Skin of body (tissue), 2 donors: Measurements from ENCODE around the gene RYK. TPM values are rescaled to one million over a fixed set of nuclear protein-coding genes. Genes with fewer than 3 reads are reported as not detected.
"Not testable (repeated sequence)": the region's sequence is repeated elsewhere in the genome, so short reads cannot be mapped to it uniquely, and the experiment has no call there.

ENCODE experiments used
- DNase-seq: peaks from one replicate; lab custom pipeline; 2025; lab: John Stamatoyannopoulos, UW
- total RNA-seq: library from RNA; depleted of rRNA; stranded (reverse); fragments of >200 nt; gene quantifications from one replicate; pipeline ENCODE4 v1.2.3, GENCODE V29; 2014

RYK gene
- 105 TPM for total RNA-seq

DNA sequence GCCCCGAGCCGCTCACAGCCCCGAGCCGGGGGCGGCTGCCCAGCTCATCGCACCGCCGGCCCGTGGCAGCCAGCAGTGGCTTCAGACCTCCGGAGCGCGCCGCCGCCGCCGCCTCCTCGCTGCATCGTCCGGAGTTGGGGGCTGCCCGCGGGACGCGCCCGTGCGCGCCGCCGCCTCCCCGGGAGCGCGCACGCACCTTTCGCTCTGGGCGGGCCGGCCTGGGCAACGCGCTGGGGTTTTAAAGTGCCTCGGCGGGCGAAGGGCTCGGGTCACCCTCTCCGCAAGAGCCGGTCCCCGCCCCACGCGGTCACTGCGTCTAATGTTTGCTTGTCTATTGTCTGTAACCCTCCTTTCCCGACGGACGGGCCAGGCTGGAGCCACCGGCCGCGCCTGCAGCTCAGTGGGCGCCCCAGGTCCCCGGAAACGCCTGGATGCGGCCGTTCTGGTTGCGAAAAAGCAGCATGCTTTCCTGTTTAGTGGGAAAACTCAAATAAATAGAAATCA is at the start of gene RYK:
TSS of gene RYK (minus strand) at position 143 of the 504 bp plus-strand sequence. CDS start 205 bp downstream, outside the sequence.
- DNase-seq: peak; percentile 64

DNA sequence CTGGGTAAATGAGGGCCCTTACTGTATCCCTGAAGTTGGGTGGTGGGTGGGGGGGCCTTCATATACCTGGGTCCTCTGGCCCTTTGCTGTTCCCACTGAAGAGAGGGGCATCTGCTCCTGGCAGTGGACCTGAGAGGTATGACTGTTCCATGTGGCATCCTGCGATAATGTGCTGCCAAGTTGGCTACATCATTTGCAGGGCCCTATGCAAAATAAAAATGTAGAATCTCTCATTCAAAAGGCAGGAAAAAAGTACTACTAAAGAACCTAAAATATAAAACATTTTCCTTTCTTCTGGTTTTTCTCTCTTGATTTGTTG is 49.2 kb upstream of the RYK start:
- no peak for DNase-seq

DNA sequence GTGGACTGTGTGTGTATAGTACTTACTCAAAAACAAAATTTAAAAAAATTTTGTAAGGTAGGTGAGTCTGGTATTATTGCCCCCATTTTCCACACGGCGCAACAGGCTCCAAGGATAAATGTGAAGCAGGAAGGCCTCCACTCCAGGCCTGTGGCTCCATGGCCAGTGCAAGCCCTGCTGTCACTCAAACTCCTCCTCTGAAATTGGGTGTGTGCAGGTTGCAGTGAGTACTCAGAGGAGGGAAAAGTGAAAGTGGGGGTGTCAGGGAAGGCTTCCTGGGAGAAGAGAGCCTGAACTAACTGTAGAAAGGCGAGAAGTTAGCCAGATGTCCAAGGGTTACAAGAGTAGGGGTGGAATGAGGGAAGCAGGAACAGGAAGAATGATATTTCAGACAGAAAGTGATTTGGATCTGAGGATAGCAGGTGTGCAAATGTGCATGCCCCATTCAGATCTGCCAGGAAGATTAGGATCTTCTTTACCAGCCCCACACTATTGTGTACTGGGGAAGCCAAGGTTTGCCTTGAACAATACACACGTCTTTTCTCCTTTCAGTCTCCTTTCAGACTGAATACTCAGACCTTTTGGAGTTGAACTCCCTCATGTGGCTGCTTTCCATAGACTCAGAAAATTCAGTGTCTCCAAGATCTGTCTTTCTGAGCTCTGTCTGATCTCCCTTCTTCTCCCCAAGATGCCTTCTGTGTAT is 48.7 kb upstream of the RYK start:
- peak; percentile 43 for DNase-seq

DNA sequence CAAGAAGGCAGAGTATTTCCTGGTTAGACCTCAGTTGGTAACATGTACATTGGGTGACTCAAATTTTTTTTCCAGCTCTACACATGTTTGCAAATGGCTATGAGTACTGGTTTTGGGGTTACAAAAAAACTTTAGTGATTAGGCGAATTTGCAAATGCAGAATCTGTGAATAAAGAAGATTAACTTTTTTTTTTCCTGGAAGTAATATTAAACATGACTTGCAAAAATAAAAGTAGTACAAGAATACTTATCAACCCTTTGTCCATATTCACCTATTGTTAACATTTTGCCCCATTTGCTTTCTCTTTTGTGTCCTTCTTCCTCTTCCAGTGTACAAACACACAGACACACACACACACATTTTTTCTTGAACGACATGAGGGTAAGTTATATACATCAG is 47.6 kb upstream of the RYK start:
- no peak for DNase-seq

DNA sequence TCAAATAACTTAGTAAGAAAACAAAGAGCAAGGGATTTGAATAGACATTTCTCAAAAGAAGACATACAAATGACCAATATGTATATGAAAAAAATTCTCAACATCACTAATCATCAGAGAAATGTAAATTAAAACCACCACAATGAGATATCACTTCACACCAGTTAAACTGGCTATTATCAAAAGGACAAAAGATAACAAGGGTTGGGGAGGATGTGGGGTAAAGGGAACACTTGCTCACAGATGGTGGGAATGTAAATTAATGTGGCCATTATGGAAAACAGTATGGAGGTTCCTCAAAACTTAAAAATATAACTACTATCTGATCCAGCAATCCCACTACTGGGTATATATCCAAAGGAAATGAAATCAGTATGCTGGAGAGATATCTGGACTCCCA is 46.0 kb upstream of the RYK start:
- DNase-seq: no peak

DNA sequence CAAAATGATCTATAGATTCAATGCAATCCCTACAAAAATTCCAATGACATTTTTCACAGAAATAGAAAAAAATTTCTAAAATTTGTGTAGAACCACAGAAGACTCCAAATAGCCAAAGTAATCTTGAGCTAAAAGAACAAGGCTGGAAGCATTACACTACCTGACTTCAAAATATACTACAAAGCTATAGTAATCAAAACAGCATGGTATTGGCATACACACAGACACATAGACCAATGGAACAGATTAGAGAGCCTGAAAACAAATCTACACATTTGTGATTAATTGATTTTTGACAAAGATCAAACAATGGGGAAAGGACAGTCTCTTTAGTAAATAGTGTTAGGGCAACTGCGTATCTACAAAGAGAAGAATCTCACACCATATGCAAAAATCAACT is 45.3 kb upstream of the RYK start:
- no peak for DNase-seq

DNA sequence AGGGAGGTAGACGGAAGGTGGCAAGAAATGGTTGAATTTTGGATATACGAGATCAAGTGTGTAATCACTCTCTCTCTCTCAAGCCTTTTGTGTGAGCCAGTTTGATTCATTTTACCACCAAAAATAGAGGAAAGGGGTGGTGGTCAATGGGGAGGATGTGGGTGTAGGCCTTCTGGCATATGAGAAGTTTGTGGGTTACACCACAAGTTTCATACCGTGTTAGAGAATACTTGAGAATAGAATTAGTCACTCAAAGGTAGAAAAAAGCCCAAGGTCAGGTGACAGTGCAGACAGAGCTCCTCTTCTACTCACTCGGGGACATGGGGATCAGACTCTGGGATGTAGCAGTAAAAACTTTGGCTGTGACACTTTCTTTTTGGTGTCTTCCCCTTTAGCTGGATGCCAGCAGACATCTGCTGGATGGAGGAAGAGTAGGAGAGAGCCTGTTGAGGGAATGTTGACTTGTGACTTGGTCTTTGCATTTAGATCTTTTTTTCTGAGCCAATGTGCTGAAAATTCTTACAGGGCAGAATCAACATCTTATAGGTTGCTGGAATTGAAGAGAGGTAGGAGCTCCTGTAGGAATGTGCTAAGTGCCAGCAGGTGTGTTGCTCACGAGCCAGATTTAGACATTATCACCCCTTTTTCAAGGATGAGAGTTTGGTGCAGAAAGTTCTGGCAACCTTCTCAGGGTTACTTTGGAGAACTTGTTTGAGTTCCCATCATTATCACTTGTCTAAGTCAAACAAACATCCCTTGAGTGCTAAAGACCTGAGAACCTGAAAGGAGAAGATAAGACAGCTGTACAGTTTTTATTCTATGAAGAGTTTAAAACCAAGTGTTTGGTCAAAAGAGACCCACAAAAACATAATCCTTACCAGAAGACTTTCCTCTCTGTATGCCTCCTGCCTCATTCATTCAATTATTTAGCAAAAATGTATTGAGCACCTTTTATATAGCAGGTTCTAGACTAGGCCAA is 43.9 kb upstream of the RYK start:
- no peak for DNase-seq

DNA sequence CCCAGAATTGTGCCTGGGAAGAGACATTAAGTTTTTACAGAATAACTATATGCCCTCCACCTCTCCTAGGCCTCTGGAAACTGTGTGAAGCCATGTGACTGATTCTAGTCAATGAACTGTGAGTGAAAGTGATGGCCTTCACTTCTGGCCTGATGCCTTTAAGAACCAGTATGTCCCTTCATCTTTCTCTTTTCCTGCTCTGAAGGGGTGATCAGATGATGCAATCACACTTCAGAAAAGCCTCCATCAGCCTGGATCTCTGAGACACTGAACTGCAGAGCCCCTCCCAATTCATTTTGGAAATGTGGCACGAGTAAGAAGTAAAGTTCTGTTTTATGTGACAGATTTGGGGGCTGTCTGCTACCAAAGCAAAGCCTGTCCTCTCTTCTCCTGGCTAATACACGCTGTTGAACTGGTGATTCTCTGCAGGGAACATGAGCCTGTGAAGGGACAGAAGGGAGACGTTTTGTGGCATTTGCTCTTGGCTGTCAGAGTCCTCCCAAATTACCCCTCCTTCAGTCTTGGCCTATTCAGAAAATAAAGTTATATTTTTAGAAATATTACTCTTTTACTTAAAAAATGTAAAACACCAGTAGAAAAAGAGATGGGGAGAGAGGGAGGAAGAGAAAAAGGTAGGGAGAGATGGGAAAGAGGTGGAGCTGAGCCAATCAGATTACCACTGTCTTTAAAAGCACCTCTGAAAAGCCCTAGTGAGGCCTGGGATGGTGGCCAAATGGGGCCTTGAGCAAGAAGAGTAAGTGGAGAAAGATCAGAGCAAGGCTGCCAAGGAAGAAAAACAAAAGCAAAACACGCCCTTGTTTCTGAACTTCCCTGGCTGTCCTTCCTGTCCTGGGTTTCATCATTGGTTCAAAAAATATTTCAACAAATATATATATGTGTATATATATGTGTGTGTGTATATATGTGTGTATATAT is 40.9 kb upstream of the RYK start:
- DNase-seq: peak; percentile 53

DNA sequence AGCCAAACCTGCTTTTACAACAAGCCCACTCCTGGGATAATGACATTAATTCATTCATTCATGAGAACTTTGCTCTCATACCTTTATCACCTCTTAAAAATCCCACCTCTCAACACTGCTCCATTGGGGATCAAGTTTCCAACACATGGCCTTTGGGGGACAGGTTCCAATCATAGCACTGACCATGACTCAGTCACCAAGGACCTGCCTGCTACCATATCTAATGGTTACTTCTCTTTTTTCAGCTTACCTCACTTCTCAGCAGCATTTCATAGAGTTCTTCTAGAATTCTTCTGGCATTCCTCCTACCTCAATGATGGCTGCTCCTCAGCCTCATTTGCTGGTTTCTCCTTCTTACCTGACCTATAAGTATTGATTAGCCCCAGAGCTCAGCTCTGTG is 36.9 kb upstream of the RYK start:
- no peak for DNase-seq

DNA sequence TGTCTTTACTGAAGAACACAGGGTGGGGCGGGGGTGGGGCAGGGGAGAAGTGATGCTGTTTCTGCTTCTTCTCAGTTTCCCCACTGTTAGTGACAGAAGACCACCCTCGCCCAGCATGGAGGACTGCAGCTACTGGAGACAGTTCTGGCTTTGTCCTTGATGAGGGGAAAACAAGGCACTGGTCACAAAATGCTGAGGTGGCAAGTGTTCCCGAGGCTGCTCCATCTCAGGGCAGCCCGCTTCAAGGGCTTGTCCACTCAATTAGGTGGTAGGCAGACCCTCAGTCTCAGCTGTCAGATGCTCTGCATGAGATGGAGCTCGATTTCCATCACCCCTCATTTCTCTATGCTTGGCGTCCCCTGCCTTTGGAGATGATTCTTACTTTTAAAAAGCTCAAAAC is 33.8 kb upstream of the RYK start:
- no peak for DNase-seq

DNA sequence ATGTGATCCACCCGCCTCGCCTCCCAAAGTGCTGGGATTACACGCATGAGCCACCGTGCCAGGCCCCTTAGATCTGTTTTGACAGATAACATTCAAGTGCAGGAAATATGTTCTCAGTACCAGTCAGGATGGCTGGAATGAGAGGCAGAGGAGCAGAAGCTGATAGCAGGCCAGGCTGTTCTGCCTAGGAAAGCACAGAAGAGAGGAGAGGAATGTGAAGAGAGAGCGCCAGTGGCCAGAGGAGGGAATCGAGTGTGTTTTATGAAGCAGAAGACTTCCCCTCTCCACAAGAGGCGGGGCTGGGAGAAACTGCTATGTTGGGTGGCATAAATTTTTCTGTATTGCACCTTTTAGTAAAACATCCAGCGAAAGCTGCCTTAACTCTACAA is 32.0 kb upstream of the RYK start:
- no peak for DNase-seq

DNA sequence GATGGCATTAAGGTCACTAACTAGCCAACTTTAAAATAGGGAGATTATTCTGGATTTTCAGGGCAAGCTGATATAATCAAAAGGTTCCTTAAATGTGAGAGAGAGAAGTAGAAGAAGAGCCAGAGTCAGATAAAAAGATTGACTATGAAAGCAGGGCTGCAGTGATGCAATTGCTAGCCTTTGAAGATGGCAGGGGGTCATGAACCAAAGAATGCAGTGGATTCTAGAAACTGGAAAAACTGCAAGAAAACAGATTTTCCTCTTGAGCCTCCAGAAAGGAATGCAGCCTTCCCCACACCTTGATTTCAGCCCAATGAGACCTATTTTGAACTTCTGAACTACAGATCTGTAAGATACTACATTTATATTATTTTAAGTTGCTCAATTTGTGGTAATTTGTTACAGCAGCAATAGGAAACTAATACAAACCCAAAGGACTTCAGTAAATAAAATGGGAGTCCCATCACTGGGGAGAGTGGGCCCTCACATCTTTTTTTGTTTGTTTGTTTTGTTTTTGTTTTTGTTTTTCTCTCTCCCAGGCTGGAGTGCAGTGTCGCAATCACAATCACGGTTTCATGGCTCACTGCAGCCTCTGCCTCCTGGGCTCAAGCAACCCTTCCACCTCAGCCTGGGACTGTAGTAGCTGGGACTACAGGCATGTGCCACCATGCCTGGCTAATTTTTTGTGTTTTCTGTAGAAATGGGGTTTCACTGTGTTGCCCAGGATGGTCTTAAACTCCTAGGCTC is 31.4 kb upstream of the RYK start:
- no peak for DNase-seq

DNA sequence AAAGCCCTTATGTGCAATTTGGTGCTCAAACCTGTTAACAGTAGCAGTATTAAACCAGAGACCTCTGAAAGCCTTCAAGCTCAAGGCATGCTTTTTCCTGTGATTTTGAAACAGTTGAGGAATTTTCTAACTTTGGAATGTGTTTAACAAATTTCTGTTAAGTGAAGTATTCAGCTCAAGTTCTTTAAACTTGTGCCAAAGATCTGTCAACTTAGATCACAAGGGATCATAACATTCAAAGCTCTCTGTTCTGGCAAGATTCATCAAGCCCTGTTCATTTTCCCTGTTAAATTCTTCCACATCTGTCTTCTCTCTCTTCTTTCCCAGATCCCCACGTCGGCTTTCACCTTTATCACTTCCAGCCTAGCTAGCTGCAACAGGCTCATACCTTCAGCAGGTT is 28.8 kb upstream of the RYK start:
- DNase-seq: no peak

DNA sequence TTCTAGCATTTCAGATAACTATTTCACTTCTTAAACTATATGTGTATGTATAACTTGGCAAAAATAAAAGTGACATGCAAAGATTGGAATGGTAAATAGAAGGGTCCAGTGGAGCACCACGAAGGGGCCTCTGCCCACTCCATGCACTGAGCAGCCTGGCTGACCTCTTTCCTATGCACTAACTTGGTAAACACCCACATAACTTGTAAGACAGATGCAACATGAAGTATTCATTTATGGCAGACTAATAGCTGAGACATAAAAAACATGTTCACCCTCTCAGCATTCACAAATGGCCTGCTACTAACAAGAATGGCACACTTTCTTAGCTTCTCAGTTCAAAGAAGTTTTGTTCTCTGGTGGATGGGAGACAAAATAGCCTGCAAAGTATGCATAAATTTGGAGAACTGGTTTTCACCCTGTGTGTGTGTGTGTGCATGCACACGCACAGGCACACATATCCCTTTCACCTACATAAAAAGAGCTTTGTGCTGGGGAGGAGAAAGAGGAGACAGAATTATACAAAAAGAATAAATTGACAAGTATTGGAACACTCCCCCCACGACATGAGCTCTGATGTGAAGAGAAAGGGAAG is 26.5 kb upstream of the RYK start:
- DNase-seq: no peak

DNA sequence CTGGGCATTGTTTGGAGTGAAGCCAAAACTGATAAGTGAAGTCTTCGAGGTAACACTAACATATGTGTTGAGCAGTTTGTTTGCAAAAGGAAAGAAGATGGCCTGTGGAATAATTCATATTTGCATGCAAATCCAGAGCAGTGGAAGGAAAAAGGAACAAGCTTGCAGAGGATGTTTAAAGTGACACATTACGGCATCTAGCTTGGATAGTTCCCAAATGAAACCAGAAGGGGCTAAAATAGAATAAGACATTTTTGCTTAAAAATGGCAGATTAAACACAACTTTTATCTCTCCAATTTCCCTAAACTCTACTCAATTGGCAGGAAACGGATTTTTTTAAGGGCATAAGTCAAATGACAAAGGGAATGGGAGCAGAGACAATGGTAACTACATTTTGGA is 25.4 kb upstream of the RYK start:
- no peak for DNase-seq

DNA sequence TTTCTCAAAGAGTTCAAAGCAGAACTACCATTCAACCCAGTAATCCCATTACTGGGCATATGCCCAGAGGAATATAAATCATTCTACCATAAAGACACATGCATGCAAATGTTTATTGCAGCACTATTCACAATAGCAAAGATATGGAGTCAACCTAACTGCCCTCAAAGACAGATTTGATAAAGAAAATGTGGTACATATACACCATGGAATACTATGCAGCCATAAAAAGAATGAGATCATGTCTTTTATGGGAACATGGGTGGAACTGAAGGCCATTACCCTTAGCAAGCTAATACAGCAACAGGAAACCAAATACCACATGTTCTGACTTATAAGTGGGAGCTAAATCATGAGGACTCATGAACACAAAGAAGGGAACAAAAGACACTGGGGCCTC is 24.5 kb upstream of the RYK start:
- not testable (repeated sequence) for DNase-seq

DNA sequence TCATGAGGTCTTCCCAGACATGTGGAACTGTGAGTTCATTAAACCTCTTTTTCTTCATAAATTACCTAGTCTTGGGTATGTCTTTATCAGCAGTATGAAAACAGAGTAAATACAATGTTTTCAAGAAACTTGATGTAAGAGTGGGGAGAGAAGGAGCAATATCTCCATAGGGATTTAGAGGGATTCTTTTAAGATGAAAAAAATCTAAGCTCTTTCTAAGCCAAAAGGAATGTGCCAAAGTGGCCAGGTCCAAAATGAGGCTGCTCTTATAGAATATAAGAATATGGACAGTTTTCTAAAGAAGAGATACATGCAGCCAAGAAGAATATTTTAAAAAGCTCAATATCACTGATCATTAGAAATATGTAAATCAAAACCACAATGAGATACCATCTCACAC is 23.9 kb upstream of the RYK start:
- no peak for DNase-seq

DNA sequence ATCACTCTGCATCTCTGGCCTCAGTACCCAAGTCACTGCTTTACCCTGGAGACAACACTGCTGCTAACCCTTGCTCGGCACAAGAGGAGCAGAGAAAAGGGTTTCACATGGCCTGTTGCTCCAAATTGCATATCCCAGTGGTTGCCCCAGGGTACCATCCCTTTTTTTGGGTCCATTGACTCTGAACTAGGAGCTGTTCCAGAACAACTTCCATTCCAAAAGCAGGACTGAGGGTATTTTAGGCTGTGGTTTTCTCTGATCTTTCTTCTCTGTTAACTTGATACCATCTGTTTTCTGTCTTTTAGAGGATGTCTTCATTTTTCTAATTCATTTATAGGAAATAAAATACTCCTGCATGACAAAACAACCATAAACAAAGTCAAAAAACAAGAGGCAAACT is 17.3 kb upstream of the RYK start:
- DNase-seq: no peak

DNA sequence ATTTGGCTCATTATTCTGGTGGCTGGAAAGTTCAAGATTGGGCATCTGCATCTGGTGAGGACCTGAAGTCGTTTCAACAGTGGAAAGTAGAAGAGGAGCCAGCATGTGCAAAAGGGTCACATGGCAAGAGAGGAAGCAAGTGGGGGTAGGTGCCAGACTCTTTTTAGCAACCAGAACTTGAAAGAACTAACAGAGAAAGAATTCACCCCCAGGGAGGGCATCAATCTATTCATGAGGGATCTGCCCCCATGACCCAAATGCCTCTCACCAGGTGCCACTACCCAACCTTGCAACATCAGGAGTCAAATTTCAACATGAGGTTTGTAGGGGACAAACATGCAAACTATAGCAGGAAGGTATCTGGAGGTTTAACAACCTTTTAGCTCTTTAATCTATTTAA is 10.3 kb upstream of the RYK start:
- no peak for DNase-seq

DNA sequence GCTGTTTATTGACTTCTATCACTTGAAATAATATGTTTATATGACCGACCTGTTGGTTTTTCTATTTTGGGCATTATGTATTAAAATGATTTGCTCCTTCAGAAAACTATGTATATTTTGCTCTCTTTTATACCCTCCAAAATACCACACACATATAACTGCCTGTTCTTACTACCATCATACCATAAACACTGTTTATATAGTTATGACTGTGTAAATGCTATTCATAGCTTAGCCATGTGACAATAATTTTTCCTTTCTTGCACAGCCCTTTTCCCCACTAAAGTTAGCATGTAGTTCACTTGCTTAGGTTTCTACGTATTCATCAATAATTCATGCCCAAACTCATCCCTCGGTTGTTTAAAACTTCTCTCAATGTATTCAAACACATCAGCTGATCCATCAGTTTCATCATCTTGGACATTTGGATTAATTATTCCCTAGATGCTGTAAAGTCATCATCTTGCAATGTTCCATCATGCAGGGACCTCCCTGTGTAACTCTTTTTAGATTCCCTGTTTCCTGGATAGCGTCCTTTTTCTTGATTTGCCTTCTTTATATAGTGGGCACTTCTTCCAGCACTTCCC is 8.2 kb upstream of the RYK start:
- no peak for DNase-seq
